HG03378 (cell line): ENCODE measurements around the gene CDS2.

Experiments used
- ATAC-seq: cut with Tn5 transposase; IDR thresholded peaks from one replicate; pipeline ENCODE4 v1.9.1; 2021; ENCODE audit warnings: mild to moderate bottlenecking, moderate library complexity; ENCODE audit not compliant: unreplicated experiment

CDS2 gene

GRCh38 chr20:5177071-5177470 lies 50.3 kb downstream of the CDS2 start:
- no peak for ATAC-seq

- no peak for ATAC-seq
Observed at GRCh38 chr20:5178046-5178445, 51.2 kb downstream of the CDS2 start.

GRCh38 chr20:5180421-5180820 lies 53.6 kb downstream of the CDS2 start:
- no peak for ATAC-seq

GRCh38 chr20:5180933-5181332 lies 54.1 kb downstream of the CDS2 start:
- ATAC-seq: no peak

- ATAC-seq: no peak
Observed at GRCh38 chr20:5181492-5181891, 54.7 kb downstream of the CDS2 start.

GRCh38 chr20:5181958-5182357 lies 55.1 kb downstream of the CDS2 start:
- ATAC-seq: no peak

GRCh38 chr20:5182615-5183254 lies 55.9 kb downstream of the CDS2 start:
- no peak for ATAC-seq

GRCh38 chr20:5183731-5184474 lies 57.1 kb downstream of the CDS2 start:
- no peak for ATAC-seq

- no peak for ATAC-seq
Observed at GRCh38 chr20:5184684-5185083, 57.9 kb downstream of the CDS2 start.

- no peak for ATAC-seq
Observed at GRCh38 chr20:5187122-5187521, 60.3 kb downstream of the CDS2 start.

- no peak for ATAC-seq
Observed at GRCh38 chr20:5188736-5189135, 61.9 kb downstream of the CDS2 start.

GRCh38 chr20:5189917-5190316 lies 63.1 kb downstream of the CDS2 start:
- no peak for ATAC-seq

GRCh38 chr20:5190444-5190843 lies 63.6 kb downstream of the CDS2 start:
- ATAC-seq: no peak

- peak; percentile 62 for ATAC-seq
Observed at GRCh38 chr20:5191829-5192569, 65.2 kb downstream of the CDS2 start.

GRCh38 chr20:5192570-5193431 lies 66.0 kb downstream of the CDS2 start:
- no peak for ATAC-seq

GRCh38 chr20:5195655-5196054 lies 68.8 kb downstream of the CDS2 start:
- no peak for ATAC-seq

- ATAC-seq: no peak
Observed at GRCh38 chr20:5196149-5196548, 69.3 kb downstream of the CDS2 start.

- ATAC-seq: no peak
Observed at GRCh38 chr20:5197270-5197827, 70.5 kb downstream of the CDS2 start.

GRCh38 chr20:5197847-5198650 lies 71.2 kb downstream of the CDS2 start:
- no peak for ATAC-seq

- ATAC-seq: no peak
Observed at GRCh38 chr20:5198651-5198924, 71.8 kb downstream of the CDS2 start.
